HPDE6-E6E7 (cell line): Measurements from ENCODE around the gene NTMT1.

ENCODE experiments used
- DNase-seq: peaks from one replicate; pipeline ENCODE4 v3.0.0; 2011; ENCODE audit warnings: missing footprints; ENCODE audit errors: extremely low spot score

Gene NTMT1

DNA sequence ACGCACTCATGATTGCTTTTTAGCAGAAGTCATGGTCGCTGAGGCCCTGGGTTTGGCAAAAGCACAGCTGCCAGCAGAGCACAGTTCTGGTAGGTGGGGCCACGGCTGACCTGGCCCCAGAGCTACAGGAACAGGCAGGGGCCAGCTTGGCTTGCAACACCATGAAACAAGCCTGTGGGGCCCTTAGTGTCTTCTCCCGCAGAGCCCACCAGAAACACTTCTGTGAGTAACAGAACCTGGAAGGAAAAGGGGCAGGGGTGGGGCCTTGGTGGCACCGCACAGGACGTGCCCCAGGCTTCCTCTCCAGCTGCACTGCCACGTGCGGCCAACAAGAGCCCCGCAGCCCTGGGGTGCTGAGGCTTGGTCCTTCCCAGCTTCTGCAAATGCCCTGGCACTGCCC is 11.1 kb downstream of the NTMT1 start:
- DNase-seq, result no peak

DNA sequence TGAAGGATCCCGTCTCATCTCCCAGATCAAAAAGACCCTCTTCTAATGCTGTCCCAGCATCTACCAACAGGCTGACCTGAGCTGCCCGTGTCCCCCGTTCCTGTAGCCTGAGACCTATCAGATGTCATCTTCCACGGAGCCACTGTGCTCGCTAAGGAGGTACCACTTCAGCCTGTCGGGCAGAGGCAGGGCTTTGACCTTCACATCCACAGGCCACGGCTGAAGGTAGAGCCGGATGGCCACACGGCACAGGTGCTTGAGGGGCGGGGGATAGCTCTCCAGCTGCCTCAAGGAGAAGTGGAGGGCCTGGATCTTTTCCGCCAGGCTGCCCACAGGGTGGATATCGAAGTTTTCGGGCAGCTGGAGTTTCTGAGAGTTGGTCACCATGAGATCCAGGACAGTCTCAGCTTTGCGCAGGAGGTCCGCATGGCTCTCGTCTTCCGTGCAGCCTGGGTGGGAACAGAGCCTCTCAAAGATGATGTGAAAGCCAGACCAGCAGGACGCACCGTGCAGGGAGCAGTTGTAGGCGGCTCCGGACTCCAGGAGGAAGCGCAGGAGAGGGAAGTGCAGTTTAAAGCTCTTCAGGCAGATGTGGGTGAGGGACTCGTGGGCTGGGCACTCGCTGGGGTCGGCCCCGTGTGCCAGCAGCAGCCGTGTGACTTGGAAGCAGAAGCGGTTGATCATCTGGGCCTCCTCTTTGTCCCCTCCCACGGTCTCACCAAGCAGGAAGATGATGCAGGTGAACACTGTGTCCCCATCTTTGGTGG is 11.9 kb downstream of the NTMT1 start:
- no peak for DNase-seq

DNA sequence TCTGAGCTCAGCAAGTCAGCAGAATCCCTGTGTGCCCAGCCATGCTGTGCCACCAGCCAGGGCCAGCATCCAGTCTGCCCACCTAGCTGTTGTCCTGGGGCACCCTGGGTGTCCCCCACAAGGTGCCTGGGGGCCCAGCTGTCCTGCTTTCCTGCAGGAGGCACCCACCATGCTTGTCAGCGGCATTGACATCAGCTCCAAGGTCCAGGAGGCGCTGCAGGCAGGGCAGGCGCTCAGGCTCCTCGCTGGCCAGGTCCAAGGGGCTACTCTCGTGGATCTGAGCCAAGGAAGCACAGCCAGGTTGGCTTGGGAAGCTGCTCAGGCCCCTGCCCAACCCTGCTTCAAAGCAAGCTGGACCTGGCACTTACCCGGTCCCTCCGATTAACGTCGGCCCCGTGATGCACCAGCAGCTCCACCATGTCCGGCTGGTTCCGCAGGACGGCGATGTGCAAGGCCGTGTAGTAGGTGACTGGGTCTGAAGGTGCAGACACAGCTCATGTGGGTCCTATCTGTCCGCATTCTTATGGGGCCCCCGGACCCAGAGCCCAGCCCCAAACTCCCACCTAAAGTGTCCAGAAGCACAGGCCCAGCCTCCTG is 13.2 kb downstream of the NTMT1 start:
- no peak for DNase-seq

DNA sequence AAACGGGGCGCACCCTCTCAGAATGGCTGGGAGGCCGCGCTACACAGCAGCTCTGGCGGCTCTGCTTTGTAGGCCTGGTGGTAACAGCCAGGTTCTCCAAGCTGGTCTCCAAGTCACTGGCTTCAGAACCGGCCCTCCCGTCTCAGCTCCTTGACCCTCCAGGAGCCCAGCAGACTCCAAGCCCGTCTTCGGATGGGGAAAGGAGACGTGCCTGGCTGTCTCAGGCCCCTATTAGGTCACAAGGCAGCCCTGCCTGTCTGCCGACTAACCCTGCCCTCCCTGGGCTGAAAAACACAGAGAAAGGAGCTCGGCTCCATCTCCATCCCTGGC is 13.8 kb downstream of the NTMT1 start:
- DNase-seq, result no peak

DNA sequence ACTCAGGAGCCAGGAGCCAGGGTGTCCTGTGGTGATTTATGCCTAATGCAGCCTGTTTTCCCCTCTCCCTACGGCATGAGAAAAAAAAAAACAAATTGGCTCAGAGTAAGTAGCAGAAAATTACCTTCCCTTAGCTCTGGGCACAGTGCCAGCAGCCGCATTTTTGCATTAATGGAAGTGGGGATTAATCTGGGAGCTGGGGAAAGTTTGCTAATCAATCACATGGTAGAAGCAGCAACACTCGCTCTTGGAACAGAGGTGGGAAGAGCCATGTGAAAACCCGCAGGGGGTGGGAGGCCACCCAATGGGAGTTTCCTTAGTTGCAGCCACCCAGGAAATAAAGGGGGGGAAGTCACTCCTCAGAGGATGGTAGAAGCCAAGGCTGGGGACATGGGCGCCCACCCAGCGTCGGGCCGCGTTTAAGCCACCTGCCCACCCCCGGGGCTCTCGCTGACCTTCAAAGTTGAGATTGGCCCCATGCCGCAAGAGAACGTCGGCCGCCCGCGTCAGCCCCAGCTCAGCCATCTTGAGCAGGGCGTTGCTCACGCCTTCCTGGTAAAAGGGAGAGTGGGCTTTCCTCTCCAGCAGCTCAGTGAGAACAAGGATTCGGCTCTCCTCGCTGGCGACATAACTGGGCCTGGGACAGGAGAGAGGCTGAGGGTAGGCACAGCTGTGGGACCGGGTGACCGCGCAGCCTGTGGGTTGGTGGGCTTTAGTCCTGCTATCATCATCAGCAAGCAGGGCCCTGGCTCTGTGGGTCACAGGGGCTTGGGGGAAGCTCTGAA is 14.3 kb downstream of the NTMT1 start:
- no peak for DNase-seq

DNA sequence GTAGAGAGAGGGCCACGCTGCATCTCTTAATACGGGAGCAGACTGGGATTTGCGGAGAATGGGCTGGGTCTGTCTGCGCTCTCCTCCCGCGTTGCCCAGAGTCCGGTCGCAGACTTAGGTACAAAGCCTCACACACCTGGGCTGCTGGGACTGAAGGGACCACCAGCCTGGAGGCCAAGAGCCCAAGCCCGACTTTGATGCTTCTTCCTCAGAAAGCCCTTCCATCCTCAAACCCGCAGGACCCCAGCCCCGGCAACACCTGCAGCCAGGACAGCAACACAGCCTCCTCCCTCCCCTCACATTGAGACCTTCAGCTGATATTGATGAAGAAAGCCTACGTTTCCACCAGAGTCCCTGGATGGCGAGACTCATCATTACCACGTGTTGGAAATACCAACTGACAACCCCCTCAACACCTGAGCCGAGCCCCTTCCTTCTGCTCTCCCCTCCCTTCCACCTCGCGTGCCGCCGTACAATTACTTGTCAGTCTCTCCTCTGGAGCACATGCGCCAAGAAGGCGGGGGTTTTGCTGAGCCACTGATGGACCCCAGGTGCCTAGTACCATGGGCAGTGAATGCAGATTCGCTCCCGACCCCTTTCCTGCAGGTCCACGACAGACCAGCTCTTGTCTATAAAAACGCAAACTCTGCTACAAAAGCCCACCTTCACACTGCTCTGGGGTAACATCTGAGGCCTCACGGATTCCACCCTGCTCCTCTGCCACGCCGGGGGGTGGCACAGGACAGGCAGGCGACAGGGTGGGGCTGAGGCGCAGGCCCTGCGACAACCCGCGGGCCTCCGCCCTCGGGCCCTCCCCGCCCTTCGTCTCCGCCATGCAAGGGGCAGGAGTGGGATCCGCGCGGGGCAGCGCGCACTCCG is 15.1 kb downstream of the NTMT1 start:
- no peak for DNase-seq

DNA sequence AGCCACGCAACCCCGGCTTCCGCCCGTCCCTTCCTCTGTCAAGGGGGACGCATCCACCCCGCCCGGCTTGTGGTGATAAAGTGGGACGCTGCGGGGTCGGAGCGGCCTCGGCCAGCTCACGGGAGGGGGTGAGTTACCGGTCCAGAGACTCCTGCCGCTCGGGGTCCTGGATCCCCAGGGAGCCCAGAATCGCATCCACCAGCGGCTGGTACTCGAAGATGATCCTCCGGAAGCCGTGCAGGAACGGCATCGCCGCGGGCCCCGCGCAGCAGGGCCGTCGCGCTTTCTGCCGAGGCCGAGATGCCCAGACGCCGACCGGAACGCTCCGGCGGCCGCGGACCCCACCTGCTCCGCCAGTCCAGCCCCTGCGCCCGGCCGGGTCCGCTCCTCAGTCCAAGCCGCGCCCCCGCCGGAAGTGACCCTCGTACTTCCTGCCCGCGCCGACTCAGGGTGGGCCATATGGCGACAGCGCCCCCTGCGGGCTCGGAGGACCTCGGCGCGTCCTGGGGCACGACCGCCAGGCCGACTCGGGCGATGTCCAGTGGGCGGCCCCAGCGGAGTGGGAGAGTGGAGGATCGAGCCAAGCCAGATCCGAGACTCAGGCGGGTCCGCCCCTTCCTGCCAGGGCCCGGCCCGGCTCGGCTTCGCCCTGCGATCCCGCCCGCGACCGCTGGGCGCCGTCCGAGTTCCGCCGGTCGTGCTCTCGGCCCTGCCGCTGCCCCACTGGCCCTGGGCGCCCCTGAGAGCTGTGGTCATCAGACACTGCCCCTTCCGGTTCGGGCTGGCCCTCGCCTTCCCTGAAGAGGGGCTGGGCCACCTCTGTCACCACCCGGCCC is 16.0 kb downstream of the NTMT1 start, which contains the start of gene ASB6:
ASB6 (minus strand) TSS at position 402 of the 836 bp plus-strand sequence; CDS start at position 250, 152 bp downstream.
- peak; percentile 95 for DNase-seq

DNA sequence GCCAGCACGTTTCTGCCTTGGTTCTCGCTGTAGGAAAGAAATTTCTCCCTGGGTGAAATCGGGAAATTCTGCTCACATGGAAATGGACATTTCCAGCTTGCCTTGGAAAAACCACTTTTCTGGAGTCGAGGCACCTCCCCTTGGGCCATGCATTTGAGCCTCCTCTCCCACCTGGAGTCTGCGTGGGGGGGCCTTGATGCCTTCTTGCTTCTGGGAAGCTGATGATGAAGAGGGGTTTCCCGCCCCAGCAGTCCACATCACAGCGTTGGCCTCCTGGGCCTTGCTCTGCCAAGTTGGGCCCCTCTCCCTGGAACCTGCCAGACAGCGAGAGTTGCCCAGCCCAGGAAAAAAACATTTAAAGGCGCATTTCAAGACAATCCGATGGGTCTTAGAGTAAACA is 17.7 kb downstream of the NTMT1 start:
- no peak for DNase-seq

DNA sequence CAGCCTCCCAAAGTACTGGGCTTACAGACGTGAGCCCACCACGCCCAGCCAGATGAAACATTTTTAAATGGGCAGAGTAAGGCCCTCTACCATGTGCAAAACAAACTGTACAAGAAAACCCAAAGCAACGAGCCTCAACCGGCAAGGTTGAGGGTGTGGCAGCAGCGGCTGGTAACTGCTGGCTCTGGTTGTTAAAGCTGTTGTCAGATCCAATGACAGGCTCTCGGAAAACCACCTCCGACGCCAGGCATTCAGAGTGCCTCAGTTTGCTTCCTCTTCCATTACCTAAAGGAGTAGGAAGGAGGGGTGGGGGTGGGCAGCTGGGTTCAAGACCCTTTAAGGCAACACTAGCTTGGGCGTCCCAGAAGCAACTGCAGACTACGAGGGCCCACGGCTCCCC is 18.4 kb downstream of the NTMT1 start:
- DNase-seq, result no peak

DNA sequence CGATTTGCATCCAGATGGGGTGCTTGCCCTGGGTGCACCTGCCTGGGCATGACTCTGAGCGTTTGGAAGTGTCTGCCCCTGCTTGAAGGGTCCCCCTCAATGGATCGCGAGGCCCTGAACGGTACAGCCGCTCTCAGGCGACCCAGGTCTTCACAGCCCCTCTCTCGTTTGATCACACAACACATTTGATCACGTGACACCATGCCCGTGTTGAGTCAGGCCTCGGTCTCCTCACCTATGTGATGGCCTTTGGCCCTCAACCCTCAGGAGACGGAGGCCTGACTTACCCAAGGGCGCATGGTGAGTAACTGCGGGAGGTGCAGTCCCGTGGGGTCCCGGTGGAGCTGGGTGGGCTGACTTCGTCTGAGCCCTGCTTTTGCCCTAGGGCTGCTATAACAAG is 18.9 kb downstream of the NTMT1 start:
- DNase-seq, result no peak

DNA sequence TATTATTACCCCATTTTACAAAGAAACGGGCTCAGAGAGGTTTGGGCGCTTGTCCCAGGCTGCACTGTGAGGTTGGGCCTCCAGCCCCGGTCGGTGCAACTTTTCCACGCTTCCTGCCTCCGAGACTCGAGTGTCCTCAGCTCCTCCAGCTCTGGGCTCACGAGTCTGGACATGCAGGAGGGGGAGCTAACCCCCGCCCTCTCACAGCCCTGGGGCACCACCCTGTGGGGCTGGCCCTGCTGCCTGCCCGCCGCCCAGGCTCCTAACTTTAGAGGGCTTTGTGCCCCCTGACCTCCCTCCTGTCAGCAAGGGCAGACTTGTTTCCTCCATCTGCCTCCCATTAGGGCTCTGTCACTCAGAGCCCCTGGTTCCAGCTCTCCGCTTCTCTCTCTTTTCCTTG is 20.3 kb downstream of the NTMT1 start:
- no peak for DNase-seq

DNA sequence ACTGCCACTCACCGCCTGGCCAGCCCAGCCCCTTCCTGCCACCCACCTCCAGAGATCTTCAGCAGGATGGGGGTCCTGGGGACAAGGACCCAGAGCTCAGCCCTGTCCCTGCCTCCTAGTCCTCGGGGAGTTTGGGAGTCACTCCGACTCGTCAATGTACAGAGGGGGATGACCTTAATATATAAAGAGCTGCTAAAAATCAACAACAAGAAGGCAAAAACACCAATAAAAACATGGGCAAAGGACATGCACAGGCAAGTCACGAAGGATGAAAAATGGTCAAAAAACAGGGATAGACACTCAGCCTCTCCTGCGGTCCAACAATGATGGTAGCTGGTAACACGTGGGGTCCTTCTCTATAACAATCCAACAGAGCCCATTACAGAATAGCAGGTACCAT is 20.7 kb downstream of the NTMT1 start:
- no peak for DNase-seq

DNA sequence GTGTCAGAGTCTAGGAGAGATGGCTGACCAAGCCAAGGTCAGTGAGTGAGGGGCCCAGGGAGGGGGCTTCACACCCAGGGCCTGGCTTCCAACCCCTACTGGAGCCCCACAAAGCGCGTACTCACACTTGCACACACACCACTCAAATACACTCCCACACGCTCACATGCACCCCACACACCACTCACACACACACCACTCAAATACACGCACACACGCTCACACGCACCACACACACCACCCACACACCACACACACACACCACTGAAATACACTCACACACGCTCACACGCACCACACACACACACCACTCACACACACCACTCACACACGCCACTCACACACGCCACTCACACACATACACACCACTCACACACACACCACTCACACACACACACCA is 21.7 kb downstream of the NTMT1 start:
- no peak for DNase-seq

DNA sequence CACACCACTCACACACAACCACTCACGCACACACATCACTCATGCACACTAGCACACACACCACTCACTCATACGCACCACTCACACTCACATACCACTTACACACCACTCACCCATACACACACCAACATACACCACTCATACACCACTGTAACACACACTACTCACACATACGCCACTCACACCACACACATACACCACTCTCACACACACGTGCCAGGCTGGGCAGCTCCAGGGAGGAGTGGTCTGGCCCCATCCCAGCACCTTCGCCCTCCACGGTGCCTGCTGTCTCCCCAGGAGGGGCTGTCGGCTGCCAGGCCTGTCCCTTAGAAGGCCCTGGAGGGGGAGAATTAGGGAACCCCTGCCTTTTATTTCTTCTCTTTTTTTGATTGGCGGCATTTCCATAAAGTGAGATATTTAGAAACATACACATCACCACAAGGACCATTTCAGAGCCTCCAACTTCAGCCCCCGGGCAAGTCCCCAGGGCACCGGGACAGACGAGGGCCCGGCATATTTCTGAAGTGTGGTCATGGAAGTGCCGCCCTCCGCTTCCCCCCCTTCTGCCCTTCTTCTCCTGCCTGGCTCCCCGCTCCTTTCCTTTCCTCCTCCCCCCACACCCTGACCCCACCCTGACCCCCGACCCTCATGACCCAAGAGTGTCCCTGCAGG is 22.3 kb downstream of the NTMT1 start:
- DNase-seq, result no peak

DNA sequence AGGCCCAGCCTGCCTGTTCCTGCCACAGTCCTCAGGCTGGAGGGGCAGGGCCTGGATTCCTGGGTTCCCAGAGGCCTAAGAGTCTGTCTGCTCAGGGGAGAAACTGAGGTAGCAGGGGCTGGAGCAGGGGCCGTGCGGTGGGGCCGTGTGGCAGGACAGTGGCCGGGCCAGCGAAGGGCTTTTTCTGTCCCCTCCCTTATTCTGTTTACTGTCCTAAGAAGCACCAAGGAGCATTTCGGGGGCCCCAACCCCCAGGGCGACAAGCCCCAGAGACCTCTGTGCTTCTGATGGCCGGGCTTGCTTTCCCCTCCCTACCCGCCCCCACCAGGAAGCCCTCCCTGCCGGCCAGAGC is 22.8 kb downstream of the NTMT1 start:
- no peak for DNase-seq

DNA sequence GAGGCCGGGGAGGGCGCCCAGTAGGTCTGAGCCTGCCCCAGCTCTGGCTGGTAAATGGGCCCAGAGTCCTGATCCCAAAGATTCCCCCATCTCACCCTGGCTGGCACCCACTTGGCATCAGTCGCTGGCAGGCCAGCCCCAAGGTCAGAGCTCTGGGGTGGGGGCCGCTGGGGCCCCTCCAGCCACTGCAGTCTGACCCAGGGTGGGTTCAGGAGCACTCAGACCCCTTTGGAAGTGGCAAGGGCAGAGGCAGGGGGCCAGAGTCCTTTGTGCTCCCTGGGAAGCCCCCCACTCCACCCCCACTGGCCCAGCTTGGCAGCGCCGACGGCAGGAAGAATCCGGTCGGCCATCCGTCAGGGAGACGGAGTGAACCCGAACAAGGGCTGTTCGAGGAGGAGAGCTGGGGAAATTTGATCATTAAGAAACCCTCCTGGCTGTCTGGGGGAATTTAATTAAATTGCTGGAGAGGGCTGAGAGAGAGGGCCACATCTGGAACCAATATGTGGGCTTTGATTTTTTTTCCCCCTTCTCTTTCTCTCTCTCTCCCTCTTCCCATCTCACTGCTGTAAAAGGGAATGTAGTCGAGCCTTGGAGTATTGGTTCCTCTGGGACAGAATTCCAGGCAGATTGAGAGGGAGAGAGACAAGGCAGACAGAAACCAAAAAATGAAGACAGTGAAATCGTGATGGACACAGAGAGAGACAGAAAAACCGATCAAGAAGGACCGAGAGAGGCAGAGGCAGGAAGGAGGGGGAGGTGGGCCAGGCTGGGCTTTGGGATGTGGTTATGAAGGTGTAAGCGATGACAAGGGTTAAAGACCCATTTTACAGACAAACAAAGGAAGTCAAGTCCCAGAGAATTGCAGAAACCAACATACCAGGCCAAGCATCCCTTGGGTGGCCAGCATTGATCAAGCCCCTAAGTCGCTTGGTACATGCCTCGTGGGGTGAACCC is 24.0 kb downstream of the NTMT1 start:
- DNase-seq, result no peak

DNA sequence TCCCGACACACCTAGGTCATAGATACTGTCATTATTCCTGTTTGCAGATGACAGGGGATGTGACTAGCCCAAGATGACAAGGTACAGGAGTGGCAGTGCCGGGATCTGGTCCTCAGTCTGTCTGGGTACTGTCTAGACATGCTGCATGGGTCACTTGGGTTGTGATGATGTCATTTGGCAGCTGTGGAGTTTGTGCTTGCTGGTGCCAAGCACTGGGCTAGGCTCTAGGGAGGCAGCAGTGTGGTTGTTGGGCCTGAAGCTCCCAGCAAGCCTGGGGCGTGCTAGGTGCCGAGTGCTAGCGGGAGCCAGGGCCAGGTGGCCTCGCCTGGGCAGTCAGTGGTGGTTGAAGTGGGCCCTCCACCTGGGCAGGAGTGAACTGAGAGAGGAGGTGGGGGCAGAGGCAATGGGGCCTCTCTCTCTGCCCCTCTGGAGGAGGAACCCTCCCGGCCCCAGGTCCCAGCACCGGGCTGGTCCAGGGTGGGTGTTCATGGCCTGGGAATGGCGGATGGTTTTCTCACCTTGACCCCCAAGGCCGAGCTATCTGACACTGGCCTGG is 24.8 kb downstream of the NTMT1 start:
- DNase-seq, result no peak

DNA sequence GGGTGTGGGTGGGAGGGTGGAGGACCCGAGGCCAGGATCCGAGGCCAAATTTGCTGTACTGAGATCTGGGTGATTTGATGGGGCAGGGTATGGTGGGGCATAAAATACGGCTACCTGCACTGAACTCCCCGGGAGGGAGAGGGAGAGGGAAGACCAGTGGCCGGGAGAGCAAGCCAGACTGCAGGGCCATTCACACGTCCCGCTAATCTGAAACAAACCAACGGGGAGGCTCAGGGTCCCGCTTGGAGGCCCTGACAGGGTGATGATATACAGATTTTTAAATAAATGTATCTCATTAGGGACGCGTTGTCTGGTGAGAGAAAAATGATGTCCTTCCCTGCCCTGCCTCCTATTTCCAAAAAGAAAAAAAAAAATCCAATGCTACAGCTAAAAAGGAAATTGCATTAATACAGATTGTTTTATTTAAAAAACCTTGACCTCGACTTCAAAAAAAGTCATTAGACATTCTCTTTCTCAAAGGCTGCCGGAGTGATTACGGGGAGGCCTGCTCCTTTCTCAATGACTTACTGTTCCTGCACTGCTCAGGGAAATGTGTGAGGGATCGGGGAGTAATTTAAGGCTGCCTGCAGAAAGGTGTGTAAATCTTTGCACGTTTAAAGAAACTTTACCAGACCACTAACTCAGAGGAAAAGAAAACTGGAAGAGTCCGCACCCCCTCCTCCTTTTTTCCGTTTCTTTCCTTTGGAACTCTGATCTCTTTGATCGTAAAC is 28.0 kb downstream of the NTMT1 start:
- no peak for DNase-seq
